Osteoblast (primary cell): ENCODE measurements around the gene ACIN1. TPM values are rescaled to one million over a fixed set of nuclear protein-coding genes. Genes with fewer than 3 reads are reported as not detected.

Experiments
- DNase-seq: peaks from one replicate; pipeline ENCODE4 v3.0.0; 2011; ENCODE audit warnings: low spot score, mixed read lengths; ENCODE audit not compliant: insufficient read length; ENCODE audit errors: missing footprints
- H2AFZ ChIP-seq: 2 replicates; pipeline ENCODE4 v1.6.0; 2011; ENCODE audit warnings: mild to moderate bottlenecking, low read length
- H3K27ac ChIP-seq: 2 replicates; pipeline ENCODE4 v1.5.1; 2011; ENCODE audit warnings: mild to moderate bottlenecking, low read depth, low read length, moderate library complexity
- H3K27me3 ChIP-seq: 2 replicates; pipeline ENCODE4 v1.6.0; 2012; ENCODE audit warnings: mild to moderate bottlenecking, control low read depth, inconsistent platforms, low read length, moderate library complexity; ENCODE audit not compliant: insufficient read depth
- H3K36me3 ChIP-seq: 2 replicates; pipeline ENCODE4 v1.5.1; 2011; ENCODE audit warnings: mild to moderate bottlenecking, low read length, control low read depth, moderate library complexity; ENCODE audit not compliant: insufficient read depth
- H3K4me1 ChIP-seq: 2 replicates; pipeline ENCODE4 v1.5.1; 2011; ENCODE audit warnings: mild to moderate bottlenecking, low read length, control low read depth, moderate library complexity; ENCODE audit not compliant: insufficient read depth
- H3K4me2 ChIP-seq: 2 replicates; pipeline ENCODE4 v1.6.0; 2011; ENCODE audit warnings: mild to moderate bottlenecking, low read length; ENCODE audit not compliant: insufficient read depth
- H3K4me3 ChIP-seq: fragments of 200-600 bp; sonication (generic); 3 replicates; pipeline ENCODE4 v1.5.1; 2012; ENCODE audit warnings: mild to moderate bottlenecking, low read length, inconsistent platforms; ENCODE audit not compliant: insufficient read depth
- H3K79me2 ChIP-seq: 2 replicates; pipeline ENCODE4 v1.6.0; 2012; ENCODE audit warnings: mild to moderate bottlenecking, low read length, control low read depth, inconsistent platforms; ENCODE audit not compliant: insufficient read depth
- H3K9me3 ChIP-seq: 2 replicates; pipeline ENCODE4 v1.5.1; 2011; ENCODE audit warnings: low read depth, low read length, control low read depth
- H4K20me1 ChIP-seq: 2 replicates; pipeline ENCODE4 v1.6.0; 2012; ENCODE audit warnings: mild to moderate bottlenecking, low read length, control low read depth; ENCODE audit not compliant: insufficient read depth
- total RNA-seq: library from RNA; depleted of rRNA; stranded (reverse); fragments of >200 nt; gene quantifications from 2 replicates; pipeline ENCODE4 v1.2.3, GENCODE V29; 2012
- TF ChIP-seq, protein P1 (sequence below): IDR thresholded peaks from 2 replicates; pipeline ENCODE4 v1.5.1; 2011; ENCODE audit warnings: mild to moderate bottlenecking, low read depth, low read length, moderate library complexity; ENCODE audit errors: extremely low read depth

The ACIN1 gene
- total RNA-seq, 1 donor, result 90.5 TPM

DNA sequence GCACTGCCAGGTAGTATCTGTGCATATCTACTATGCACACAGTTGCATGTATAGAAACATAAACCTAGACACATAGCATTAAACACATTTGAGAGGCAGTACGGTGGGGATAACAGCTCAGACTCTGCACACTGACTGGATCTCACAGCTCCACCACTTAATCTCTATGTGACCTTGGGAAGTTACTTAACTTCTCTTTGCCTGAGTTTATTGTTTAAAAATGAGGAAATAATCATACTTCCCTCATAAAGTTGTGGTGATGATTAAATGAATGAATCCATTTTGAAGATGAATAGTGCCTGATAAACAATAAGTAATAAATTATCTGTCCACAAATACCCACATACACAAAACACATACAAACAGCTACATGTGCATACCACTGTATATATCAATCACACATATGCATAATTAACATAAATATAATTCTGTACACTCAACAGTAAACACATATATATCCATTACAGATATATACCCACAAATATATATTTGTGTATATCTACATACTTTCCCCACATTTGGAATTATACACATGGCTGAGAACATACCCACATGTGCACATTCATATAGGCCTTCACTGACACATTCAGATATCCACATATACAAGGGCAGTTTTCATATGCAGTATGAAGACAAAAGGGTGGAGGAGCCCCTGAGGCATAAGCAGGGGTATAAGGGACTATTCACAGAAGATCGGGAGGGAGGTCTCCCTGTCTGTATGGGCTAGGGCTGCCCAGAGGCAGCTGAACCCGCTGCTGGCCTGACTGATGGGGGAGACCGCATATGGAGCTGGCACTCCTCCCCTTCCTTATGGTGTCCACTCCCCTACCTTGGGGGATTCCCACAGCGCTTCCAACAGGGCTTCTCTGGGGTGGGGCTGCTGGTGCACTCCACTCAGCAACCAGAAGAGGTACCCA is 43.5 kb downstream of the ACIN1 start:
- Histone ChIP-seq H3K27me3 (no peaks in the 10 kb centered on the region), H2AFZ (no peak overlapping the region), H3K4me2 (no peak overlapping the region), H3K9me3 (no peaks in the 10 kb centered on the region), H3K4me3 (no peak overlapping the region), H4K20me1 (no peaks in the 10 kb centered on the region), H3K36me3 (no peaks in the 10 kb centered on the region), H3K4me1 (peaks cover 2% of the 10 kb centered on the region), H3K79me2 (no peaks in the 10 kb centered on the region), H3K27ac (no peak overlapping the region)
- DNase-seq, result peak; percentile 62
- TF ChIP-seq, protein P1, sequence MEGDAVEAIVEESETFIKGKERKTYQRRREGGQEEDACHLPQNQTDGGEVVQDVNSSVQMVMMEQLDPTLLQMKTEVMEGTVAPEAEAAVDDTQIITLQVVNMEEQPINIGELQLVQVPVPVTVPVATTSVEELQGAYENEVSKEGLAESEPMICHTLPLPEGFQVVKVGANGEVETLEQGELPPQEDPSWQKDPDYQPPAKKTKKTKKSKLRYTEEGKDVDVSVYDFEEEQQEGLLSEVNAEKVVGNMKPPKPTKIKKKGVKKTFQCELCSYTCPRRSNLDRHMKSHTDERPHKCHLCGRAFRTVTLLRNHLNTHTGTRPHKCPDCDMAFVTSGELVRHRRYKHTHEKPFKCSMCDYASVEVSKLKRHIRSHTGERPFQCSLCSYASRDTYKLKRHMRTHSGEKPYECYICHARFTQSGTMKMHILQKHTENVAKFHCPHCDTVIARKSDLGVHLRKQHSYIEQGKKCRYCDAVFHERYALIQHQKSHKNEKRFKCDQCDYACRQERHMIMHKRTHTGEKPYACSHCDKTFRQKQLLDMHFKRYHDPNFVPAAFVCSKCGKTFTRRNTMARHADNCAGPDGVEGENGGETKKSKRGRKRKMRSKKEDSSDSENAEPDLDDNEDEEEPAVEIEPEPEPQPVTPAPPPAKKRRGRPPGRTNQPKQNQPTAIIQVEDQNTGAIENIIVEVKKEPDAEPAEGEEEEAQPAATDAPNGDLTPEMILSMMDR, result no peak

- peak; percentile 8 for DNase-seq
- no peaks in the 10 kb centered on the region for H3K36me3 ChIP-seq
- H4K20me1 ChIP-seq, result no peaks in the 10 kb centered on the region
- H3K4me1 ChIP-seq, result no peaks in the 10 kb centered on the region
- H3K27me3 ChIP-seq, result no peaks in the 10 kb centered on the region
- H3K4me2 ChIP-seq, result no peak overlapping the region
- no peak overlapping the region for H3K4me3 ChIP-seq
- no peaks in the 10 kb centered on the region for H3K9me3 ChIP-seq
- no peaks in the 10 kb centered on the region for H3K79me2 ChIP-seq
- TF ChIP-seq, protein P1, result no peak
- H2AFZ ChIP-seq, result no peak overlapping the region
- H3K27ac ChIP-seq, result no peak overlapping the region
These were observed 45.9 kb downstream of the ACIN1 start for GRCh38 chr14:23049011-23049410.

GRCh38 chr14:23047751-23048693 is 46.9 kb downstream of the ACIN1 start:
- H3K79me2 ChIP-seq, result no peaks in the 10 kb centered on the region
- no peaks in the 10 kb centered on the region for H3K4me1 ChIP-seq
- no peak overlapping the region for H3K27ac ChIP-seq
- H2AFZ ChIP-seq, result no peak overlapping the region
- H3K9me3 ChIP-seq, result no peaks in the 10 kb centered on the region
- no peaks in the 10 kb centered on the region for H4K20me1 ChIP-seq
- no peaks in the 10 kb centered on the region for H3K27me3 ChIP-seq
- peak; percentile 73 for DNase-seq
- TF ChIP-seq, protein P1, result no peak
- H3K36me3 ChIP-seq, result no peaks in the 10 kb centered on the region
- no peak overlapping the region for H3K4me2 ChIP-seq
- no peak overlapping the region for H3K4me3 ChIP-seq
